Measurements from ENCODE around the gene CNTRL.

The CNTRL gene

GRCh38 chr9:121183666-121184423 is 109.1 kb downstream of the CNTRL start:
- no peak for DNase-seq

- no peak for DNase-seq
These were observed 109.7 kb downstream of the CNTRL start for GRCh38 chr9:121184463-121184862.

- DNase-seq: no peak
These were observed 110.5 kb downstream of the CNTRL start for GRCh38 chr9:121185178-121185745.

DNA sequence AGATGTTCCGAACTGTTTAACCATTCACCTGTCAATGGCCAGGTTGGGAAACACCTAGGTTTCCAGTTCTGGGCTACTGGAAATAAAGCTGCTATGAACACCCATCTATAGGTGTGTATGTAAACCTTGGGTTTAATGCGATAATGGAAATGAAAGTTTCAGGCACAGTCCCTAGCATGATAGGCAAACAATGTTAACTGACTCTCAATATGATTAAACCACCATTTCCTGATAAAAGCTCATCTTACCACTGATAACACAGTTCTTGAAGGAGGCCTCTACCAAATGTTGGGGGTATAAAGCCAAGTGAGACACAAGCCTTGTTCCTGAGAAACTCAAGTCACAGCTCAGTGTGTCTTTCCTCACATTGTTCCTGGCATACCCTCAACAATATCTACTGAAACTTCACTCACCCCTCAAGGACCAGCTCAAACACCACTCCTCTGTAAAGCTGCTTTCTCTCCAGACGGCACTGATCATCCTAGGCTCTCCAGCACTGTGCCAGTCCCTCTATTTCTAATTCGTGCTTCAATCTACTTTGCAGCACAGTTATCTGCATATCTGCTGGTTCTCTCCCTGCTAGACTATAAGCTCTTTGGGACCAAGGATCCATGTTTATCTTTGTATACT is 111.1 kb downstream of the CNTRL start:
- DNase-seq: no peak

GRCh38 chr9:121187636-121188305 is 113.0 kb downstream of the CNTRL start:
- DNase-seq: no peak

- DNase-seq: no peak
These were observed 114.3 kb downstream of the CNTRL start for GRCh38 chr9:121189006-121189405.

GRCh38 chr9:121189660-121190059 is 114.9 kb downstream of the CNTRL start:
- DNase-seq: no peak

GRCh38 chr9:121191235-121191634 is 116.5 kb downstream of the CNTRL start:
- DNase-seq: no peak

- DNase-seq: no peak
These were observed 117.8 kb downstream of the CNTRL start for GRCh38 chr9:121192518-121192917.

GRCh38 chr9:121192959-121193640 is 118.3 kb downstream of the CNTRL start:
- no peak for DNase-seq

- no peak for DNase-seq
These were observed 120.0 kb downstream of the CNTRL start for GRCh38 chr9:121194730-121195129.

DNA sequence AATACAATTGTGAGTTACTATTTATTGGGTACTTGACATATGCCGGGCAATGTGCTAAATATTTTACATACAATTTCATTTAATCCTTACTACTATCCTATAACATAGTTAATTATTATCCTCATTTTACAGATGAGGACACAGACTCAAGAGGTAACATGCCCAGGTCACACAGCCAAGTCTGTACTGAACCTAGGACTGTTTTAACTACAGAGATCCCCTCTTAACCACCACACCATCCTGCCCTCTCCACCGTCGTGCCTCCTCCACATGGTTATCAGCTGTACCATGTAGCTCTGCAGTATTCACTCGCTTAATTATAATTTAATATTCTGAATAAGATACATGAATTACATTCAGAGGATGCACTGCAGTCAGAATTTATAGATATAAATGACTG is 121.6 kb downstream of the CNTRL start:
- no peak for DNase-seq

- DNase-seq: no peak
These were observed 122.4 kb downstream of the CNTRL start for GRCh38 chr9:121197132-121197531.

DNA sequence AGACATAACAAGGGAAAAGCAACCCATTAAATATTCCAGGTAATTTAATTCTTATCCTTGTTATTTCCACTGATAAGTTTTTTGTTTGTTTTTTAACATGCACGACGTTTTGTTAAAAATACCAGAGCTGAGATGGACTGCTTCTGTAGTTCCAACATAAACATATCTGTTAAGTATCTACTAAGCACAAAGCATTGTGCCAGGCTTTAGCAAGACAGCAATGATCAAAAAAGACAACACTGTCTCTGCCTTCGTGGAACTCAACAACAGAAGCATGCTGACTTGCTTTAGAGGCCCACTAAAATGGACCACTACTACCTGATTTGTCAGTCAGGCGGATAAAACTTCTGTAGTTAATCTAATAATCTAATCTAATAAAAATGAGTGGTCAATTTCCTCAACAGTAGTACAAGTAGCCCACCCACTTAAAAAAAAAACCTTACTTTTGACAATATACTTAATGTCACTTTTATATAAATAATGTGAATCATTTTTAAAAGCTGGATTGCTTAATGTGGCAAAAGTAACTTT is 123.8 kb downstream of the CNTRL start:
- DNase-seq: no peak

GRCh38 chr9:121199921-121200320 is 125.2 kb downstream of the CNTRL start:
- no peak for DNase-seq

GRCh38 chr9:121200356-121200755 is 125.6 kb downstream of the CNTRL start:
- no peak for DNase-seq

DNA sequence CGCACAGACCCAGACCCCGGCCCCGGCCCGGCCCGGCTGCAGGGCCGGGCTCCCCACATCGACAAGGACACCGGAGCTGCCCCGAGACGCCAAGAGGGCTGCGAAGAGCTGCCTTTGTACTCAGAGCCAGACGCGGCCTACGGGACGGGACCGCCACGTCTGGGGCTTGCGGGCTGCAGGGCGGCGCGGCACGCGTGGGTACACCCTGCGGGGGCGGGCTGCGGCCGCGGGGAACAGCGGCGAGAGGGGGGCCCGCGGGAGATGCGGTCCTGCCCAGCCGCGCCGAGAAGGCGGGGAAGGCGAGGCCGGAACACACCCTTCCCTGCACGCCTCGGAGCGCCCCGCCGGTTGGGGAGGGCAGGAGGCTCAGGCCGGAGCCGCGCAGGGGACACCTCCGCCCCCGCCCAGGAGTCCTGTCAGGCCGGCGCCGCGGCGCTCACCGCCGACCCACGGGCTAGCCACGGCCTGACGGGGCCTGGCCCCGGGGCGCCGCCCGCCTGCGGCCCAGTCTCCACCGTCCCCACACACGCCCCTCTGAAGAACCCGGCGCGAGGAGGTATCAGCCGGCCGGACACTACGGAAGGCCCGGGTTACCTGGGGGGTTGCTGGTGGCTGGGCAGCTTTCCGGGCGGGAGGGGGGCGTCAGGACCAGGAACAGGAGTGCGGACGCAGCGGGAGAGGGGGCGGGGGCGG is 126.4 kb downstream of the CNTRL start:
- peak in 1 of 2 experiments; percentile 43 for DNase-seq

GRCh38 chr9:121201738-121202533 is 127.2 kb downstream of the CNTRL start, which contains the start of gene RAB14:
Gene RAB14 (minus strand): TSS chr9:121201869. CDS start chr9:121193412, 8,457 bp downstream.
- peak; percentile 97 to 99 for DNase-seq

GRCh38 chr9:121204121-121204520 is 129.4 kb downstream of the CNTRL start:
- no peak for DNase-seq

DNA sequence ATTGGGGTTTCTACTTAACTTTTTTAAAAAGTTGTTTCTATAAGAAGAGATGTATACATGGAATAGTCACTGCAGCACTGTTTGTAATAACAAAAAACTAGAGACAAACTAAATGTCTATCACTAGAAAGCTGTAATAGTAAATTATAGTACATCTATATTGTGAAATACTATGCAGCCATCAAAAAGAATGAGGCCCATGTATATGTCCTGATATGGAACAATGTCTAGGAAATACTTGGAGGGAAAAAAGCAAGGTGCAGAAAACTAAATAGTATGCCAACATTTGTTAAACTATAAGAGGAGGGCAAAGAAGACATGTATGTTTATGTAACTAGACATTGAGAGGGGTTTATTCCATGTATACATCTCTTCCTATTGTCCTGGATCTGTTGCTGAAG is 129.9 kb downstream of the CNTRL start:
- DNase-seq: no peak
